ENCODE data around the gene C14orf132. TPM values are rescaled to one million over a fixed set of nuclear protein-coding genes. Genes with fewer than 3 reads are reported as not detected.

The C14orf132 gene
- total and polyA plus RNA-seq, 4 donors, result 9.8 to 49.3 (median 24.7) TPM

DNA sequence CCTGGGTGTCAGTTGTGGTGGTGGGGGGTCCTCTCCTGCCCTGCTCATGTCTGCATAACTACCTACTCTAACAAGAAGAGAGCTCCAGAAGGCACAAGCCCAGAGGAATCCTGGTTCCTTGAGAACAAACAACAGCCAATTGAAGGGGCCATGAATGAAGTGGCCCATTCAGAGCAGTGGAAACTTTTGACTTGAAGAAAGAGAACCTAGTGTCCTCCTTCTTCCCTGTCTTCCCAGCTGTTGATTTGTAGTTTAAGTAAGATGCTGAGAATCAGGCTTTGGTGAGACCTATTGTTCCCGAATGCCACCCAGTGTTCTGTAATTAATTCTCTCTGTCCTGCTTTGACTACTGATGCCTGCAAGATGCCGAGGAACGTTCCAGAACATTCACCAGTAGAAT, 79.2 kb downstream of the C14orf132 start:
- ATAC-seq (ENCODE audit: insufficient read depth, low FRiP score), result no peak
- 94 to 96% methylated on average over 3 of the region's 3 CpGs for WGBS, 2 donors
- no peak overlapping the region for H3K4me3 ChIP-seq
- H3K36me3 ChIP-seq (ENCODE audit: control insufficient read depth in 4 of 4, insufficient read depth in 4 of 4, low read length in 4 of 4), result no peaks in the 10 kb centered on the region
- H3K9me3 ChIP-seq (ENCODE audit: control insufficient read depth in 4 of 4, insufficient read depth in 3 of 4, low read length in 3 of 4), result peaks cover 0 to 4% (median 0%) of the 10 kb centered on the region in 4 donors
- no peaks in the 10 kb centered on the region for H3K27me3 ChIP-seq (ENCODE audit: control insufficient read depth in 3 of 3, insufficient read depth in 3 of 3, low read length in 2 of 3)
- H3K9ac ChIP-seq (ENCODE audit: insufficient read depth in 1 of 2, low read length in 2 of 2), result no peak overlapping the region
- H3K27ac ChIP-seq (ENCODE audit: low read depth in 1 of 2, low read length in 1 of 2), result no peak overlapping the region
- no peak for TF ChIP-seq CTCF (IDR thresholded peaks at IDR 0.05; ENCODE audit: control extremely low read depth, extremely low read depth)
- no peak for DNase-seq
- peaks cover 0 to 30% (median 4%) of the 10 kb centered on the region in 5 donors for H3K4me1 ChIP-seq (ENCODE audit: control insufficient read depth in 5 of 5, insufficient read depth in 5 of 5, low read length in 5 of 5)

GRCh38 chr14:96119947-96120346, 80.8 kb downstream of the C14orf132 start:
- H3K36me3 ChIP-seq (ENCODE audit: control insufficient read depth in 4 of 4, insufficient read depth in 4 of 4, low read length in 4 of 4), result no peaks in the 10 kb centered on the region
- no peaks in the 10 kb centered on the region for H3K27me3 ChIP-seq (ENCODE audit: control insufficient read depth in 3 of 3, insufficient read depth in 3 of 3, low read length in 2 of 3)
- no peak for ATAC-seq (ENCODE audit: insufficient read depth, low FRiP score)
- peaks cover 0 to 30% (median 4%) of the 10 kb centered on the region in 5 donors for H3K4me1 ChIP-seq (ENCODE audit: control insufficient read depth in 5 of 5, insufficient read depth in 5 of 5, low read length in 5 of 5)
- no peak overlapping the region for H3K4me3 ChIP-seq
- H3K9me3 ChIP-seq (ENCODE audit: control insufficient read depth in 4 of 4, insufficient read depth in 3 of 4, low read length in 3 of 4), result no peaks in the 10 kb centered on the region
- no peak for TF ChIP-seq CTCF (IDR thresholded peaks at IDR 0.05; ENCODE audit: control extremely low read depth, extremely low read depth)
- peak in 2 of 3 donors; percentile 53 to 61 for DNase-seq
- no peak overlapping the region for H3K27ac ChIP-seq (ENCODE audit: low read depth in 1 of 2, low read length in 1 of 2)
- 55 to 64% methylated on average over 2 of the region's 2 CpGs for WGBS, 2 donors
- no peak overlapping the region for H3K9ac ChIP-seq (ENCODE audit: insufficient read depth in 1 of 2, low read length in 2 of 2)

- WGBS, 2 donors, result 62 to 66% methylated on average over 3 of the region's 3 CpGs
- Histone ChIP-seq H3K27me3 (ENCODE audit: control insufficient read depth in 3 of 3, insufficient read depth in 3 of 3, low read length in 2 of 3) (no peaks in the 10 kb centered on the region), H3K4me3 (no peak overlapping the region), H3K9me3 (ENCODE audit: control insufficient read depth in 4 of 4, insufficient read depth in 3 of 4, low read length in 3 of 4) (no peaks in the 10 kb centered on the region), H3K9ac (ENCODE audit: insufficient read depth in 1 of 2, low read length in 2 of 2) (no peak overlapping the region), H3K36me3 (ENCODE audit: control insufficient read depth in 4 of 4, insufficient read depth in 4 of 4, low read length in 4 of 4) (no peaks in the 10 kb centered on the region), H3K4me1 (ENCODE audit: control insufficient read depth in 5 of 5, insufficient read depth in 5 of 5, low read length in 5 of 5) (peaks cover 0 to 32% (median 6%) of the 10 kb centered on the region in 5 donors), H3K27ac (ENCODE audit: low read depth in 1 of 2, low read length in 1 of 2) (no peak overlapping the region)
- DNase-seq (peak in 1 of 3 donors; percentile 26), ATAC-seq (ENCODE audit: insufficient read depth, low FRiP score) (no peak)
- no peak for TF ChIP-seq CTCF (IDR thresholded peaks at IDR 0.05; ENCODE audit: control extremely low read depth, extremely low read depth)
Measured at GRCh38 chr14:96120392-96120791, 81.2 kb downstream of the C14orf132 start.

DNA sequence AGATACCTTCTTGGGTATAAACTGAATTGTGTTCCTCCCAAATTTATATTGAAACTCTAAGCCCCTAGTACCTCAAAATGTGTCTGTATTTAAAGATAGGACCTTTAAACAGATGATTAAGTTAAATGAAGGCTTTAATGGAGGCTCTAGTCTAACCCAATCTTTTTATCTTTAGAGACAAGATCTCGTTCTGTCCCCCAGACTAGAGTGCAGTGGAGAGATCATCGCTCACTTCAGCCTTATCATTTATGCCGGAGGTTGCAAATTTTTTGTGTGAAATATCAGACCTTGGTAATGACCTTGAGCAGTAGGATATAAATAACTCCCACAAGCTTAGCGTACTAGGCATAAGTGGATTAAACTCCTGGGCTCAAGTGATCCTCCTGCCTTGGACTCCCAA, 81.8 kb downstream of the C14orf132 start:
- TF ChIP-seq CTCF (IDR thresholded peaks at IDR 0.05; ENCODE audit: control extremely low read depth, extremely low read depth), result no peak

More for the DNA sequence above, 81.8 kb downstream of the C14orf132 start:
- Histone ChIP-seq H3K27me3 (ENCODE audit: control insufficient read depth in 3 of 3, insufficient read depth in 3 of 3, low read length in 2 of 3) (no peaks in the 10 kb centered on the region), H3K4me3 (no peak overlapping the region), H3K27ac (ENCODE audit: low read depth in 1 of 2, low read length in 1 of 2) (no peak overlapping the region), H3K36me3 (ENCODE audit: control insufficient read depth in 4 of 4, insufficient read depth in 4 of 4, low read length in 4 of 4) (no peaks in the 10 kb centered on the region), H3K4me1 (ENCODE audit: control insufficient read depth in 5 of 5, insufficient read depth in 5 of 5, low read length in 5 of 5) (peaks cover 0 to 36% (median 6%) of the 10 kb centered on the region in 5 donors), H3K9me3 (ENCODE audit: control insufficient read depth in 4 of 4, insufficient read depth in 3 of 4, low read length in 3 of 4) (no peaks in the 10 kb centered on the region), H3K9ac (ENCODE audit: insufficient read depth in 1 of 2, low read length in 2 of 2) (no peak overlapping the region)
- 85 to 91% methylated on average over 4 of the region's 4 CpGs for WGBS, 2 donors
- ATAC-seq (ENCODE audit: insufficient read depth, low FRiP score), result no peak
- DNase-seq, result no peak

Data from lung (tissue), 12 donors.